CD4-positive, alpha-beta T cell treated with Interleukin-21 for 1 hour (primary cell): ENCODE data around the gene ATP11B.
A peak's percentile ranks its signal among the peaks of the same experiment; 100 is the strongest.

Experiments used
- DNase-seq: peaks from one replicate; pipeline ENCODE4 v3.0.0-alpha.2; 2020

ATP11B gene

DNA sequence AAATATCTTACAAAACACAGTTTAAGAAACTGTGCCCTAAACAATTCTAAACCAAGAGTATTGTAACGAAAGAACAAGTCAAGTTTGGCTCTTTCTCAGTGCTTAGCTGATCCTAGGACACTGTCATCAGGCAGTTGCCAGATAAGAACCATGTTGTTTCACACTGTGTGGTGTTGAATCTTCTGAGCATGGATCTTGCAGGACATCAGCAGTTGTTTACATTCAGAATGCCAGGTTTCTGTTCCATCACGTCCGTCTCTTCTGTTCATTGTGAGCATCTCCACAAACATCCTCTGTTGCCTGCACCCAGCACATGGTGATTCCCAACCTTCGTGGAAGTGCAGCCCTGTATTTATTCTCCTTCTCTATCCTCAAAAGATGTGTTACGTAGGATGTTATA lies 119.2 kb downstream of the ATP11B start:
- no peak for DNase-seq

DNA sequence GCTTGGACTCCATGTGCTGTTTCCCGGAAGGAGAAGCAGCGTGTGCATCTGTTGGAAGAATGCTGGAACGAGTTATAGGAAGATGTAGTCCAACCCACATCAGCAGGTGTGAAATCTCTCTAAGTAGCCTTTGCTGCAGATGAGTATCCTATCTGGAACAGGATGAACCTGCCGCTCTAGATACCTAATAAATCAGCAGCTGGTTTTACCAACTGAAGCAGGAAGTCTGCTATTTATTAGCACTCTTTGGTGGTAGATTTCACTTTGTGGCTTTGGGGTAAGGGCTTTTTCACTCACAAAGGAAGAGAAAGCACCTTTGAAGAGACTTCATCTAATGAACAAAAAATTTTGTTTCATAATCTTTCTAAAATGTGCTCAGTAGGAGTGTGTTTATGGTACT lies 120.6 kb downstream of the ATP11B start:
- DNase-seq = peak; percentile 54

DNA sequence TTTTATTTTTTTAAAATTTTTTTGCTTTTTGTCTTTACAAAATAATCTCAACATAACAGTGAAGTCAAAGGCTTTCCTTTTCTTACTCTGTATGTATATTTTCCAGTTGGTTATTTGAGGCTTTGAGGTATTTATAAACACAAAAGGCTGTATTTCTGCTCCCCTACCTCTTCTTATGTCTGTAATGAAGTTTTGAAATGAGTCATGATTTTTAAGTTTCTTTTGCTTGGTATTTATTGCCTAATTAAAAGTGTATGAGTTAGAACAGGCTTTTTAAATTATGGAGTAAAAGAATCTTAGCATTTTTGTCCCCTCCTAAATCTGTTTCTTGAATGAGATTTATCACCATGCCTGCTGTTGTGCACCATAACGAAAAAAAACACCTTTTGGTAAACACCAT lies 121.0 kb downstream of the ATP11B start:
- no peak for DNase-seq

DNA sequence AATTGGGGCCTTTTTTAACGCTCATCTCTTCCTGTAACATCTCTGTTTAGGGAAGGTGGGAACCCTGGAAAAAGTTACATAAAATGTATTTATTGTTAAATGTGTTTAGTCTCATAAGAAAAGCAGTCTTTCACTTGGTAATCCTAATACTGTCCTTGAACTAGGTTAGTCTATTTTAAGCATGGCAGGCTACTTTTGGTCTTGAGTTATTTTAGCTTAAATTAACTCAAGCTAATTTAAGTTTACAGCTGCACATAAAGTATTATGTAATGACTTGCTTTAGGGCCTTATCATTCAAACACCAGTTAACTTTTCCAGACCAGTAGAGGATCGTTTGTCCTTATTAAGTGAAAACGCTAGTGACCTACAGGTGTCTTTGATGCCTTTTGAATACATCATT lies 123.8 kb downstream of the ATP11B start:
- no peak for DNase-seq

DNA sequence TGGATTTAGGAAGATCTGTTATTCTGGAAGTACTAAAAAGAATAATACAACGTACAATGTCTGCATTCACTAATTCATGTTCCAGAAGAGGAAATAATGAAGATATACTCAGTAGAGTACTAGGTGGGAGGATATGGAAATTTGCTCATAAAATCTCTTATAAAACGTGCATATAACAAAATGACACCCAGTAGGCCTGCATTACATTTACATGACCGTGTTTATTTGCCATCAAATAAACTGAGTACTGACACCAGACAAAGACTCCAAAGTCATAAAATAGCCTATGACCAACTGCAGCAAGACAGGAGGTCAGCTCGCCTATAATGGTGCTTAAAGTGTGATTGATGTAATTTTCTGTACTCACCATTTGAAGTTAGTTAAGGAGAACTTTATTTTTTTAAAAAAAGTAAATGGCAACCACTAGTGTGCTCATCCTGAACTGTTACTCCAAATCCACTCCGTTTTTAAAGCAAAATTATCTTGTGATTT lies 126.6 kb downstream of the ATP11B start:
- no peak for DNase-seq

DNA sequence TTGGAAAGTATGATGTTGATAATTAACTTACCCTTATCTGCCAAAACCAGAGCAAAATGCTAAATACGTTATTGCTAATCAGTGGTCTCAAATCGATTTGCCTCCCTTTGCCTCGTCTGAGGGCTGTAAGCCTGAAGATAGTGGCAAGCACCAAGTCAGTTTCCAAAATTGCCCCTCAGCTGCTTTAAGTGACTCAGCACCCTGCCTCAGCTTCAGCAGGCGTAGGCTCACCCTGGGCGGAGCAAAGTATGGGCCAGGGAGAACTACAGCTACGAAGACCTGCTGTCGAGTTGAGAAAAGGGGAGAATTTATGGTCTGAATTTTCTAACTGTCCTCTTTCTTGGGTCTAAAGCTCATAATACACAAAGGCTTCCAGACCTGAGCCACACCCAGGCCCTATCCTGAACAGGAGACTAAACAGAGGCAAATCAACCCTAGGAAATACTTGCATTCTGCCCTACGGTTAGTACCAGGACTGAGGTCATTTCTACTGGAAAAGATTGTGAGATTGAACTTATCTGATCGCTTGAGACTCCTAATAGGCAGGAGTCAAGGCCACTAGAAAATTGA lies 127.3 kb downstream of the ATP11B start:
- no peak for DNase-seq

DNA sequence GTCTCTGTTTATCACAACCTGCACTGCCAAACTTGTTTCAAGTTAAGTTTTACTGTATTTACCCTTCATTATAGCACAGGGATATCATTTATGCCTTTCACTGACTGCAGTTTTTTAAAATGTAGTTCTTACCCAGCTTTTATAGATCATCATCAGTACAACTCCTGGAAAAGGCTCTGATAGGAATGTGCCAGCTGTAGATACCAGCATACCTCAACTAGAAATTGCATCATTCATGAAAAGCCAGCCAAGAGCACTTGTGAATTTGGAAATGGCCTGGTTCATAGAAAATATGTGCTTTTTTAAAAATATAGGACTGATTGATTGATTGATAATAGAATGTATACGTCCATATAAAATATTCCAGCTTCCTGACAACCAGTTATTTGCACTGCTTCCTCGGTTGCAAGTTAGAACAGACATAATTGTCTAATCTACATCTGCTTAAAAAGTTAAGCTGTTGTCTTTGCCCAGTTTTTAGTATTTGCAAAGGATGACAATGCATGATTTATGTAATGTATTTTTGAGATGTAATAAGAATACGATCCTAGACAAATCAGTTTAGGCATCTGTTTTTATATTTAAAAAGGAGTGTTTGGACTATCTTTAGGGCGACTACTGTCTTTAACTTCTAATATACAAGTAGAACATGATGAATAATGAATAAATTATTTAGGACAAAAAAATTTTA lies 128.5 kb downstream of the ATP11B start:
- no peak for DNase-seq

DNA sequence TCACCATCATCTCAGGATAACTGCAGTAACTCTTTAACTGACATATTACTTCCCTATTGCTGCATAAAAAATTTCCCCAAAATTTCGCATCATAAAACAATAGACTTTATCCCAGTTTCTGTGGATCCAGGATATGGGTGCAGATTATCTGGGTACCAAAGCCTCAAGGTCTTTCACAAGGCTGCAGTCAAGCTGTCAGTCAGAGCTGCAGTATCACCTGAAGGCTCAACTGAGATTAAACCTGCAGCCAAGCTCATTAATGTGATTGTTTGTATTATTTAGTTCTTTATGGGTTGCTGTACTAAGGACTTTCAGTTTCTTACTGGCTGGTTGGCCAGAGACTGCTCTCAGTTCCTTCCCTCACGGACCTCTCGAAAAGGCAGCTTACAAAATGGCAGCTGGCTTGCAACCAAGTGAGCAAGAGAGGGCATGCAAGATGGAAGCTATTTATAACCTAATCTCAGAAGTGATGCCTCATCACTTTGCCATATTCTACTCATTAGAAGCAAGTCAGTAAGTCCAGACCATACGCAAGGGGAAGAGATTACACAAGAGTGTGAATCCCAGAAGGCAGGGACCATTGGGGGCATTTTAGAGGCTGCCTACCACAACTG lies 132.1 kb downstream of the ATP11B start:
- no peak for DNase-seq

DNA sequence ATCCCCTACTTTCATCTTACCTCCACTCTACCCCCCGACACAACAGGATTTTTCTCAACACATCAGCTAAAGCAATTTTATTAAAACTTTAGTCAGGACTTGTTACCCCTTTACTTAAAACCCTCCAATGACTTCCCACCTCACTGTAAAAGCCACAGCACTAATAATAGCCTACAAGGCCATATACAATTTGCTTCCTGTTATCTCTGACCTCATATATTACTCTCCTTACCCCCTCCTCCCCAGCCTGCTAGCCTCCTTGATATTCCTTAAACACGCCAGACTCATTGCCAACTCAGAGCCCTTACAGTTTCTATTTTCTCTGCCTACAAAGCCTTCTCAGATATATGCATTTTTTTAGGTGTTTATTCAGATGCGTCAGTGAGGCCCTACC lies 132.6 kb downstream of the ATP11B start:
- DNase-seq = no peak

DNA sequence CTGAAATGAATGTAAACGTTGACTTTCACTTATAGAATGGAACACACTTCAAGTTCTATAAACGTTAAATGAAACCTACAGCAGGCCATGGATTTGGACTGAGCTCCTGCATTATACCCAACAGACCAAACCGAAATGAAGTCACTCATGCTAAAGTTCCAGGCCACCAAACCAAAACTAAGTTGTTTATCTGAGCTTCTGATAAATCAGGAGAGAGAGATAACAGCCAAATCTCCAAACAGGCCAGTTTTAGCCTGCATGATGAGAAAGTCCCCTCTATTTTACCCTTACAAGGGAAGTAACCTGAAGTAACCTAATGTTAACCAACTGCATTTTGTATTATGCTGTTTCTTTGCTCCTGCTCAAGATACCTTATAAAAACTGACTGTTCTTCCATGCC lies 142.5 kb downstream of the ATP11B start:
- no peak for DNase-seq

DNA sequence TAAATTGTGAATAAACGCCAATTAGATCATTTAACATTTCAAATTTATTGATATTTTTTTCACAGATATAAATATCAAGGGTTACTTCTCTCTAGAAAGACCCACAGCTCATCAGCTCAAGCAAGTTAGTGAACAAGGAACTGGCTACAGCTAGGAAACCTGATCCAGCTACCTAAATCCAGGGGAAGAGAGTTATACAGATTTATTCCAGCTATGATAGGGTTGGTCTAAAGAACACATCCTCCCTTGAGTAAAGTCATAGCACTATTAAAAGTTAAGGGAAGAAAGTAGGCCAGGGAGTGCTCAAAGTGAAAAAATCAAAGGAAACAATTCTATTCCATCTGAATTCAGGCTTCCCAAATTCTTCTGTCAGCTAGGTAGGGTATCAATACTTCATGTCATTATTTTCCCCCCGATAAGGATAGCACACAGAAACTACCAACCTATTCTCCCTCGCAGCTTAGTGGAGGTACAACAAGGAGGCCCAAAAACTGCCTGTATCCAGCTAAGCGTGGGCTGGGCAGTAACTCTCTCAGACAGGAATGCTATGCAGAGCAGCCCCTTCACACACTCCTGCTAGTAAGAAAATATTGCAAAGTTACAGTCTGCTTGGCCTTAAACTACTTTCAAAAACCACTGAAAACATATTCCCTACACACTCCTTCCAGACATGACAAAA lies 143.1 kb downstream of the ATP11B start:
- DNase-seq = no peak

DNA sequence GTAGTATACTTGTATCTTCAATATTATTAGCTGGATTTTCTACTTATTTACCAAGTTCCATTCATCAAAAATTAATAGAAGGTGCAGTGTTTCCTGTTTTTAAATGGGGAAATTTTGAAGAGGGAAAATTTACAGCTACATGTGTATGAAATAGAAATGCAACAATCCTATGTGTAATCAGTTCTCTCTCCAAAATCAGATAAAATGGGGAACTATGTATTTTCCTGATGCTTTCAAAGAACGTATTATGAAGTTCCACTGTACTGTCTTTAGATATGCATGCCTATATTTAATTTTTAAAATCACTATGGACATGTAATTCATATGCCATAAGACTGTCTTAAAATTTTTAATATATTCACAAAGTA lies 143.6 kb downstream of the ATP11B start:
- no peak for DNase-seq

DNA sequence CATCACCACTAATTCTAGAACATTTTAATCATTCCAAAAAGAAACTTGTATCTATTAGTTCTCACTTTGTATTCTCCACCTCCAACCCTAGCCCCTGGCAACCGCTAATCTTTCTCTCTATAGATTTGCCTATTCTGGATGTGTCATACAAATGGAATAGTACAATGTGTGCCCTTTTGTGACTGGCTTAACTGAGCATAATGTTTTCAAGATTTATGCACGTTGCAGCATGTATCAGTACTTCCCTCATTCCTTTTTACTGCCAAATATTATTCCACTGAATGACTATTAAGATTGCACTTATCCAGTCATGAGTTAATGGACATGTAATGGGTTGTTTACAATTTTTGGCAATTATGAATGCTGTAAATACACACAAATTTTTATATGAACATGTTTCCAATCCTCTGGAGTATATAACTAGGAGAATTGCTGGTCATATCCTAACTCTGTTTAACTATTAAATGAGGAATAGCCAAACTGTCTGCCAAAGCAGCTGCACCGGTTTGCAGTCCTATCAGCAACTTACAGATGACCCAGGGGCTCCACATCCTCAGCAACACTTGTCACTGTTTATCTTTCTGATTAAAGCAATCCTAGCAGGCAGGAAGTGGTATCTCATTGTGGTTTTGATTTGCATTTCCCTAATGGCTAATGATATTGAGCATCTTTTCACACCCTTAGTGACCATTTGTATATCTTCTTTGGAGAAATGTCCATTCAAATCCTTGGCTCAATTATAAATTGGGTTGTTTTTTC lies 144.2 kb downstream of the ATP11B start:
- DNase-seq = peak; percentile 4

DNA sequence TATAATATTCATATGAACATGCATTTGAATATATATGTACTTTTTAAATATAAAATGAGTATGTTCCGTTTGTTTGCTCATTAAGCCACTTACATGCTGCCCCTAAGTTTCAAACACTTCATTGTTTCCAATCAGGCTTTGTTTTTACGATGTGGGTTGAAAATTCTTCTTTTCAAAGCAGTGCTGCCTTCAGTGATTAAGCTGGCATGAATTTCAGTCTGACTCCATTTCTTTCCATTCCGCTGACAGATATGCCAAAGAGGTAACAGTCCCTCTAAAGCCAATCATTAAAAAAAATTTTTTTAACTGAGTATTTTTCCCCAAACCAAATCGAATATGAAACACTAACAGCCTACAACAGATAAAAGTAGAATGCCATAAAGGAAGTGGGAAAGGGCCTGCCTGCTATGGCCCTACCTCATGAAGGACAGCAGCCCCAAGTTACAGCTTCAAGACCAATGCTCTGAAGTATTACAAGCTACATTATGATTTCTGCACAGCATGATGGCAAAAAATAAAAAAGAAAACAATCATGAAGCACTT lies 147.0 kb downstream of the ATP11B start:
- no peak for DNase-seq

DNA sequence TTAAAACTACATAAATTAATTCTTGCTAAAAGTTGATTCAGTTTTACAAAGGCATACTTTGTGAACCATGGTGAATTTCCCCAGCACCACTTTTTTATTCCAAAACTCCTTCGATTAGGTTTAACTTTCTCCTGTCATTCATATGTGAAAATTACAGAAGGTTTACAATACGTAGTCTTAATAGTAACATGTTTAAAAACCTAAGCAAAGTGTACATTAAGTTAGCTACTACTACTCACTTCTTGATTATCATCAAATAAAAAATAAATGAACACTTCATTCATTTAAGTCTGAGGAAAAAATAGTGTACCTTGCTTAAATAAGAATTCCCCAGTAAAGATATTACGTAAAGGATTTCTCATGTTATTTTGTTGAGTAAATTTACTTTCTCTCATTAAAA lies 148.4 kb downstream of the ATP11B start:
- DNase-seq = no peak

DNA sequence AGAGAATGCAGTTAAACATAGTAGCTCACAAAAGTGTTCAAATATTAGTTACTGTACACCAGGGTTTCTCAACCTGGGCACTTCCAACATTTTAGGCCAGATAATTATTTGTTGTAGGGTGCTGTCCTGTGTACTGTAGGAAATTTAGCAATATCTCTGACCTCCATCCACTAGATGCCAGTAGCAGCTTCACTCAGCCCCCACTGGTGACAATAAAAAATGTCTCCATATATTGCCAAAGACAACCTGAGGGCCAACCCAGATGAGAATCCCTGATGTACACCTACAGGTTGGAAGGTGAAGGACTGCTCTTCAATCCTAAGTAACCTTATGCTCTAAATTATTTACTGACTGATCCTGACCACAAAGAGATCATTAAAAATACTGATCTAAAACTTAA lies 154.6 kb downstream of the ATP11B start:
- DNase-seq = peak; percentile 12

DNA sequence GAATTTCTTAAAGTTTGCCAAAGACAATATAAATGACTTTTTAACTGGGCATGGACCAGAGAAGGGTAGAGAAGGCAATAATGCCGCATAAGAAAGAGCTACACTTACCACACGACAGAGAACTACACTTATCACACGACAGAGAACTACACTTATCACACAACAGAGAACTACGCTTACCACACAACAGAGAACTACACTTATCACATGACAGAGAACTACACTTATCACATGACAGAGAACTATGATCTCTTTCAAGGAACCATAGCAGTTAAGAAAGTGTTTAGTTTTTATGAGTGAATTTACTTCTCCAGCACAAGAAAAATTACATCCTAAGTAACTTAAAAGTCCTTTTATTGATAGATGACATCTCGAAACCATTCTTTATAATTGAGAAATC lies 155.0 kb downstream of the ATP11B start:
- no peak for DNase-seq

DNA sequence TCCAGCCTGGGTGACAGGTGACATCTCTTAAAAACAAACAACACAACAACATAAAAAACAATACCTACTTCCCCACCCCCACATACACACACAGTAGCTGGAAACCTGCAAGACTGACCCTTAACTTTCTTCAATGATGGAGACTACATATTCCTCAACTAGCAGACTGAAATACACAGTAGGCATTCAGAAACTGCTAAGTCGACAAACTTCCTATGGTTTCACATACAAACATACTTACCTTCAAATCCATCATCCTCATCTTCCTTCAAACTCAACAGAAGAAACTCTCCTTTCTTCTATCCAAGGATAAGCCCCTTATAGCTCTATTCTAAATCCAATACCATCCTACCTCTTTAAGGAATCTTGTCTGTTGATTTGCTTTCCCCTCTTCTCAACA lies 156.4 kb downstream of the ATP11B start:
- no peak for DNase-seq

DNA sequence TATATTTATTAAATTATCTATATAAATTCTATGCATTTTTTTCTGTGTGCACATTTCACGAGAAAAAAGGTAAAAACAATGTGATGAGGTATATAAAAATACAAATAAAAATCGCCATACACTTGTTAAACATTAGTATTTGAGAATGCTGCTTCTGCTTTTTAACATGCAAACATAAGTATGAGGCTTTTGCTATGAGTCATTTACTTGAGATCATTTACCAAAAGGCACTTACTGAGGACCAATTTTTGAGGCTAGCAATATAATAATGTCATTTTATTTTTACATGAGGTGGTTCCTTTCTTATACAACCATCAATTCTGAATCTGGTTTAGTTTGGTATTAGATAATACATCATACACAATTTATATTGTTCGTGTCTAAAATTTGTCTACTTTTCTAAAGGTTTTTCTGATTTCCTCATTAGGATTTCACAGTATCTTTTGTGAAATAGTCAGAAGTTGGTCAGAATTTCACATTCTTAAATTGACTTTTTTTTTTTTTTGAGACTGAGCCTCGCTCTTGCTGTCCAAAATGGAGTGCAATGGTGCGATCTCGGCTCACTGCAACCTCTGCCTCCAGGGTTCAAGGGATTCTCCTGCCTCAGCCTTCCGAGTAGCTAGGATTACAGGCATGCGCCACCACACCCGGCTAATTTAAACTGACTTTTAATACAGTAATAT lies 161.4 kb downstream of the ATP11B start:
- no peak for DNase-seq

DNA sequence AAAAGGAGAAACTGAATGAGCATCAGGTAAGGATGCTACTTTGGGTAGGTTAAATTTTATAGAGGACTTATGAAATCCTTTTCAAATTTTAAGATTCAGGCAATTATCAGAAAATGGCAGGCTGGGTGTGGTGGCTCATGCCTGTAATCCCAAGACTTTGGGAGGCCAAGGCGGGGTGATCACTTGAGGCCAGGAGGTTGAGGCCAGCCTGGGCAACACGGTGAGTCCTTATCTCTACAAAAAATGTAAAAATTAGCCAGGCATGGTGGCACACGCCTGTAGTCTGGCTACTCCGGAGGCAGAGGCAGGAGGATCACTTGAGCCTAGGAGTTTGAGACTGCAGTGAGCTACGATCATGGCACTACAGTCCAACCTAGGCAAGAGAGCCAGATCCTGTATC lies 163.9 kb downstream of the ATP11B start:
- no peak for DNase-seq

DNA sequence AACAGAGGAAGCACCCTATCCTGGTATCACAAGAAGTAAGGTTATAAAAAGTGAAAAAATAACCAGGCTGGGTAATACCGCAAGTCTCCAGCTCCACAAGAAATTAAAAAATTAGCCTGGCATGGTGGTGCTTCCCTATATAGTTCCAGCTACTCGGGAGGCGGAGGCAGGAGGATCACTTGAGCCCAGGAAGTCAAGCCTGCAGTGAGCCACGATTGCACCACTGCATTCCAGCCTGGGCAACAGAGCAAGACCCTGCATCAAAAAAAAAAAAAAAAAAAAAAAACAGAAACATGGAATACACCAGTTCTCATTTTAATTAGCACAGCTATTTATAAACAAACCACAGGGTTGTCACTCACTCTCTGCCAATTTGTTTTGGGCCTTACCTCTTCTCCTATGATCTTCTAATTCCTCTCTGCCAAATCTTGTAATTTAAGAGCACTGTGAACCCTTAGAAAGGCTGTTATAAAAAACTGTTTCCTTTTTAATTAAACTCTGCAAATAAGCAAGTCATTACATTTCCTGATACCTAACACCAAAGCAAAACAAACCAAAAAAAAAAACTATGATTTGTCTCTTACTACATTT lies 164.5 kb downstream of the ATP11B start:
- DNase-seq = no peak
